NOMO-1 treated with DMSO at 0.1 percent for 48 hours (cell line): Measurements from ENCODE around the gene CCDC12.
"Not testable (repeated sequence)": the region's sequence is repeated elsewhere in the genome, so short reads cannot be mapped to it uniquely, and the experiment has no call there.

Experiments used
- DNase-seq: peaks from one replicate; lab custom pipeline; 2025; ENCODE audit not compliant: unreplicated experiment; lab: John Stamatoyannopoulos, UW

Gene CCDC12

DNA sequence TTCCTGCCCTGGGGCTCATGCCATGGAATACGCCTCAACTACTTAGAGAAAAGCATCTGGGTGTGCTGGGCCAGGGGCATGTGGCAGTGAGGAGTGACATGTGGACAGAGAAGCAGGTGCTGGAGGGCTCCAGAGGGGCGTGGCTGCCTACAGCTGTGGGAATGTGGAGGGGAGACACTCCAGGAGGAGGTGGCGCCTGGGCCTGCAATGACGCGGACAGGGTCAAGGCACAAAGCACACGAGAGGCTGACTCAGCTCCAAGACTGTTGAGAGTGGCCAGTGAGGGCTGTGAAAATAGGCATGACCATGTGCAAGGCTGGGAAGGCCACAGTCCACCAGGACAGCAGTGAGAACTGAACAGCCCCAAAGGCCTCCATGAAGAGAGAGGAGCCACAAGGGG lies 50.5 kb downstream of the CCDC12 start:
- DNase-seq, result no peak

DNA sequence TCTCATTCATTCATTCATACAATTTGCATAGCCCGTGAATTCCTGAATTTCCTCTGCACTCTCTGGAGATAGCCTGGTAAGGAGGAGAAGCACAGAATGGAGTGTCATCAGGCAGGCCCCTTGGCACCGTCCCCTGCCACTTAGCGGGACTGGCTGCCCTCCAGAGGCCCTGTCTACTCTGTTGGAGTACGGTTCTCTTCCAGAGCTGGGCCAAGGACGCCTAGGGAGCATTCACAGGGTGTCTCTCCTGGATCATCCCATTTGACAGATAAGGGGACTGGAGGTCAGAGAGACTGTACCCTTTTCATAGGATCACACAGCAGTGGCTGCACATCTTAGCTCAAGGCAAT lies 51.0 kb downstream of the CCDC12 start:
- DNase-seq, result no peak

DNA sequence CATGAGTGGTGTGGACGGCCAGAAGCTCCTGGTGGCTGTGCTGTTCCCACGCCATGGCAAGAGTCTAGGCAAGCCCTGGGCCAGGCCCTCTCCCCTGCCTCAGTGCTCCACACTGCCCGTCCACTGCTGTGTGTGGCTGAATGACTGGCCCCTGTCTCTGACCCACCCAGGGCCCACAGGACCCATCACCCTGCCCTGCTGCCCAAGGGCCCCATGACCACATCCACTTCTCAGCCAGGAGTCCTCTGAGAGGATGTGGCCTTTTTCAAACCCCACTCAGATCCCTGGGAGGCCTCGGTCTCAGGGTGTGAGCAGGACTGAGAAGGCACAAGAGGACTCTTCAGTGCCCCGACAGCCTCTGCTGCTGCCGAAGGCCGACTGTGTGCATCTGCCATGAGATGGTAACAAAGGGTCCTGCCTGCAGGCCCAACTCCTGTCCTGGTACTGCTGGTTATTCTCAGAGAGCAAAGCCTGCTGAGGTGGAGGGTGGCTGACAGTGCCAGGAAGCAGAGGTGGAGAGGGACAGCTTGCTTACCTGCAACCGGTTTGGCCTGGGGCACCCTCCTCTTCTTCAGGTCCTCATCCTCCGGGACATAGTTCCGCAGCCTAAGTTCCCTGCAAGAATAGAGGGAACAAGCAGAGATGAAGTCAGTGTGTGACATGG lies 51.5 kb downstream of the CCDC12 start:
- no peak for DNase-seq

DNA sequence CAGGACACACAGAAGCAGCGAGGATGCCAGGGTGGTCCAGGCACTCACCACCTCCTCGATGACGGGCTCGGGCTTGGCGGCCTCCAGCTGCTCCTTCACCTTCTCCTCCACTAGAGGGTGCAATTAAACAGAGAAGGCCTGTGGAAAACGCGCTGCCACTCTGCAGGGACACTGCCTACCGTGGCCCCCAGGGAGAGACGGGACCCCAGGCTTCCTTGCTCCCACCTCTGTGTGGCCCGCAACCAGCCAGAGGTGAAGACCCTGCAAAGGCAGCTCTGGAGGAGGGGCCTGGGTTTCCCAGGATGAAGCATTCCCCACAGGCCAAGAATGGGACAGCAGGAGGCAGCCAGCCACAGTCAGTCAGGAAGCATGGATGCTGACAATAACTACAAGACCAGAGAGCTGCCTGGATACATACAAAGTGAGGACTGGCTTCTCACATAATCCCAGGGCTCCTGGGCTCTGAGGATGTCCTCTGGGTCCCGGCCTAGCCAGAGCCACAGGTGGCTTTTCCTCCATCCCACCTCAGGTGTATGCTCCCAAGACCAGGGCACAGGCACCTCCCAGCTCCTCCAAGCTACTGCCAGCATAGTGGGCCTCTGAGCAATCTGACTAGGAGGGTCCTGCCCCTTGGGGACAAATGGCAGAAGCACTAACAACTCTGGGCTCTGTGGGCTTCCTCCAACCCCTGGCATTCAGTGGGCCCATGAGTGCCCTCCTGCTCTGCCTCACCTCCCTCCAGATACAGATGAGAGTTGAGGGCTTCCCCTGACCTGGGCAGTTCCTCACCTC lies 52.8 kb downstream of the CCDC12 start:
- DNase-seq, result peak; percentile 10

DNA sequence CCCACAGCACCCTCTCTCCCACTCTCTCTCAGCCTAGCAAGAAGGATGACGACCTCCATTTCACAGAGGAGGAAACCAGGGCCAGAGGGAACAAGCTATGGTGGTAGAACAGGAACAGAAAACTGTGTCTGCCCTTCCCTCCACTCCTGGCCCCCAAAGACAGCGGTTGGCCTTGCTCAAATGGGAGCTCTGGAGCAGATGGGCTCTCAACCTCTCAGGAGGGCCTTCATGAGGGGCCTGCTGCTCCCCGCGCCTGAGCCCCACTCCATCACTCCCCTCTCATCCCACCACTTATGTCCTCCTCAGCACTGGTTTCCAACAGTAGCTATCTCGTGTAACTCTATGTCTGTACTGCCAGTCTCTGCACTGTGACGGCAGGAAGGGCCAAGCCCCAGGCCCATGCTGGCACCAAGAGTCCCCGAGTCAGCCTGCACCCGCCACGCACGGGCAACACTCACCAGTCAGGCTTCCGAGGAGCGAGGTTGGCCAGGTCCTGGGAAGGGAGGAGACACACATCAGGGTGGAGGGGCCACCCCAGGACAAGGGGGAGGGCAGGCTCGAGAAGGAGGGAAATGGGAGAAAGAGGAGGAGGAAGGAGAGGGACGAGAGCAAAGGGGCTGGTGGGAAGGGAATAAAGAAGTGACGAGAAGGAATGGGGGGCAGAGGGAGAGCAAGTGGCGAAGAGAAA lies 53.5 kb downstream of the CCDC12 start:
- no peak for DNase-seq

DNA sequence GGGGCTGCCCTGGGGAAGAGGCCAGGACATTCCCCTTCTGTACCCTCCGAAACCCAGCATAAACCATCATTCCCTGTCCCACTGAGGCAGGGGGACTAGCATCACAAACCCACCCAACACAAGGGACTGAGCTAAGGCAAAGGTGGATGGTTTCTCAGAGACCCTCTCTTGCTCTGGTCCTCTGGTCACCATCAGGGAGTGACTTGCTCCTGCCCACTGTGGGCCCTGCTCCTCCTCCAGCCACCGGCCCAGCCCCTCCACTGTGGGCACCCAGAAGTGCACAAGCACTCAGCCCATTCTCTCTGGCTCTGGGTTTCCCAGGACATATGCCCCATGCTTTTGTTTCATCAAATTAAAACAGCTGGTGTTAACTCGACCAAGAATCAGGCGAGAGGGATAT lies 54.1 kb downstream of the CCDC12 start:
- DNase-seq, result no peak

DNA sequence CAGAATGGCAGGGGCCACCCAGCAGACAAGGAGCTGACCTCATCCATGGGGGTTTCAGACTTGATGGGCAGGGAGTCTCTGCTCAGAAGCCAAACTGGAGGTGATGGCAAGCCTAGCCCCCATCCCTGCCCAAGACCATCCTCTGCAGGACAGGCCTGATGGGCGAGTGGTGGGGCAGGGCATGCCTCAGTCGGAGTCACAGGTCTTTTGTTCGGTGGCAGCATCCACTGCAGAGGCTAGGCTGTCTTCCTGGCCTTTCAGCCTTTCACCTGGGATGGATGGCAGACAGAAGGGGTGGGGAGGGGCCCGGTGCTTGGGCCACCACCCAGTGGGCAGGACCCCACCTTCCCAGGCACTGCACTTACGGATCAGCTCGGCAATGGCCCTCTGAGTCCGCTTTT lies 54.7 kb downstream of the CCDC12 start:
- DNase-seq, result no peak

DNA sequence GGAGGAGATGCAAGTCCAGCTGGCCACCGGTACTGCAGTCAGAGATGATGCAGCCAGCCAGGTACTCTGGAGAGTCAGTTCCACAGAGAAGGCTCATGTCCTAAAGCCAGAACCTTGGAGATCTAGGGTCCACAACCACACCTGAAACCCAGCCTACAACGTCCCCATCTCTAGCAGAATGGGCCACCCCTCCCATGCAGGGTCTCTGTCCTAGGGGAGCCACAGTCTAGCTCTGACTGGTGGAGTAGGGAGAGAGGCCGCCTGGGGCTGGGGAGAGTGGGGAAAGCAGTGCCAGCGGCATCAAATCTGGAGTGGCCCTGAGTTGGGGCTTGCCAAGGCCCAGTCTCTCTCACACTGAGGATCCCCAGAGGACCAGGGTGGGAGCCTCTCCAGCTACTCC lies 55.5 kb downstream of the CCDC12 start:
- no peak for DNase-seq

DNA sequence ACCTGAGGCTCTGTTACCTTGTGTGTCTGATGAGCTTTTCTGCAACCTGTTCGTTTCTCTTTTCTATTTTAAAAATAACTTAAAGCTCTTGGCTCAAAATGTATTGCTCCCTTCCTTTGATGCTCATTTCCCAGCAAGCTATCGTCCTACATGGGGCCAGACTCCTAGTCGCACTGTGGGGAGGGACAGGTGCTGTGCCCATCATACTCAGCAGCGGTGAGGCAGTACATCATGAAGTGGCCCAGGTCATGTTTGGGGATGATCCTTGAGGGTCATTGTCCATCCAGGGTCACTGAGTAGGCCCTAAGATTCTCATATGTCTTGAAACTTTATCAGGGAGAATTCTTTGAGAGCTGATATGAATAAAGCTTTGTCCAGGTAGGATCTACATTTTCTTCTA lies 57.9 kb downstream of the CCDC12 start:
- no peak for DNase-seq

DNA sequence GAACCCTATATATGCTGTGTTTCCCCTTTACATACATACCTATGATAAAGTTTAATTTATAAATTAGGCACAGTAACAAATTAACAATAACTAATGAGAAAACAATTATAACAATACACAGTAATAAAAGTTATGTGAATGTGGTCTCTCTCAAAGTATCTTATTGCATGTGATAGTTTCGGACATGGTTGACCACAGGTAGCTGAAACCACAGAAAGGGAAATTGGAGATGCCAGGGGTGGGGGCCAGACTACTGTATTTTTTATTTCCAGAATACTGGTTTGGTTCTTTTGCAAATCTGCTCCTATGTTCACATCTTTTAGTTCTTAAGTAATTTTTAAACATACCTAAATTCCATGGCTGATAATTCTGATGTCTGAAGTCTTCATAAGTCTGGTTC lies 58.3 kb downstream of the CCDC12 start:
- DNase-seq, result no peak

DNA sequence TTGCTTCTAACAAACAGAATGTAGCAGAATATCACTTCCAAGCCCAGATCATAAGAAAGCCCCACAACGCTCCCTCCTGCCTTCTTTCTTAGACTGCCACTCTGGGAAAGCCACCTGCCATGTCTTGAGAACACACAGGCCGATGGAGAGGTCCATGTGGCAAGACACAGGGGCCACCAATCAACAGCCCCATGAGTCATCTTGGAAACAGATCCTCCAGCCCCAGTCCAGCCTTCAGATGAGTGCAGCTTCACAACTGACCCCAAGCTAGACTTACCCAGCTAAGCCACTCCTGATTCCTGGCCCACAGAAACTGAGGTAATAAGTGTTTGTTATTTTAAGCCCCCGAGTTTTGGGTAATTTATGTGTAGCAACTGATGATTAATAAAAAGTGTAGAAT lies 59.3 kb downstream of the CCDC12 start:
- DNase-seq, result no peak

DNA sequence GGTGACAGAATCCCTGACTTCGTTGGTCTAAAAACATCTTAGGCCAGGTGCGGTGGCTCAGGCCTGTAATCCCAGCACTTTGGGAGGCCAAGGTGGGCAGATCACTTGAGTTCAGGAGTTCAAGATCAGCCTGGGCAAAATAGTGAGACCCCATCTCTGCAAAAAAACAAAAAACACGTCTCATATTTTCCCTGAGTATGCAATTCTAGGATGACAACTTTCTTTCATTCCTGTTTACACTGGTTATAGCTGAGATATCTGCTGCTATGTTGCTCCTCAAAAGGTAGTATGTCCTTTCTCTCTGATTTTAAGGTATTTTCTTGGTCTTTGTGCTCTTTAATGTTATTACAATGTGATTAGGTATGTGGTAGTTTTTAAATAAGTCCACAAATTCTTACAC lies 59.7 kb downstream of the CCDC12 start:
- no peak for DNase-seq

DNA sequence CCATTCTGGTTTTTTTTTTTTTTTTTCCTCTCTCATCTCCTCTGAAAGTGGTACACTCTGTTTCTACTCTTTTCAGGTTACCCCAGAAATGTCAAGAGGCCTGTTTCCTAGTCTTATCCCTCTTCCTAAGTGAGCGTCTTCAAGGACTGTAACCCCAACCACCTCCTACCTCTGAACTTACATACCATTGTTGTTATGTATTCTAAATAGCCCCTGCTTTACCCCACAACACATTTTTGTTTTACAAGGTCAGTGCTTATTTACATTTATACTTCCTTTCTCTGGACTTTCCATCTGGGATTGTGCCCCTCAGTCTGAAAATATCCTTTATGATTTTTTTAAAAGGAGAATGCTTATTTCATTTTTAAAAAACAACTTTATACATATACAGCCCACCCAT lies 60.3 kb downstream of the CCDC12 start:
- DNase-seq, result no peak

DNA sequence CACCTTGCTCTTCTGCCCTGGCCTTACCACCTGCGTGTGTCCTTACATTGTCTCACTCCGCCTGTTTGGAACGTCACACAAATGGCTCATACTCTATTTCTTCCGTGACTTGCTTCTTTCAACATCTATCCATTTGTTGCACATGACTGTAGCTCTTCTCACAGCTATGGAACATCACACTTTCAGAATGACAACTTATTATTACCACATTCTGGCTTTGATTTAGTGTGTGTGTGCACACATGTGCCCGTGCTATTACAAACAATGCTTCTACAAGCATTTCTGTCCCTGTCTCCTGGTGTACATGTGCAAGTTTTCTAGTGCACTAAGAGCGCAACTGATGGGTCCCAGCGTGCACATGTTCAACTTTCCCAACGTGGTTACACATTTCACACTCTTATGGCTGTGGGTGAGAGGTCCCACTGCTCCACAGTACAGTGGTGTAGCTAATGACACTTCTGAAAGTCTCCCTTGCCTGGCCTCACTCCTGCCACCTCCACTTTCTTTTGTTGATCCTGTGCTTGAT lies 61.2 kb downstream of the CCDC12 start:
- no peak for DNase-seq

DNA sequence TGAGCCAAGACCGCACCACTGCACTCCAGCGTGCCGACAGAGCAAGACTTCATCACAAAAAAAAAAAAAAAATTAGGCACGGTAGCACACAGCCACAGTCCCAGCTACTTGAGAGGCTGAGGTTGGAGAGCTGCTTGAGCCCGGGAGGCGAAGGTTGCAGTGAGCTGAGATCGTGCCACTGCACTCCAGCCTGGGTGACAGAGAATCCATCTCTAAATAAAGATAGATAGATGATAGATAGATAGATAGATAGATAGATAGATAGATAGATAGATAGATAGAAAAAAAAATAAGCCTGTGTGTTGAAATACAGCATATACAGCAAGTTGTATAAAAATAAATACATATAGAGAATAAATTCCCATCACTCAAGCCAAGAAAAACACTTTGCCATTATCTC lies 61.7 kb downstream of the CCDC12 start:
- DNase-seq, result no peak

DNA sequence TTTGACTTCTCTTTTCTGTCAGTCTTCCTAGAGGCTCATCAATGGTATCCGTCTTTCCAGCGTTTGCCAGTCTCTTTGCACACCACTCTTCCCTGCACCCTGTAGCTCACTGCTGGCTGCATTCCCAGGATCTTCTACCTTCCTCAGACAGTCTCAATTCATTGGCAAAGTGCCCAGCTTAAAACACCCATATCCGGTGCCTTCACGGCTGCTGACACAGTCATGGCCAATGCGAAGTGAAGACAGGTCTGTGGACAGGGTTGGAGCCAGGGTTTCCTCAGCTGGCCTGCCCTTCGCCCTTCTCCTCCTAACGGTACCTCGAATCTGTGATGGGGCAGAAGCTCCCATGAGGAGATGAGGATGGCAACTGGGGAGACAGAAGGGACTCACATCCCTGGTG lies 62.9 kb downstream of the CCDC12 start:
- no peak for DNase-seq

DNA sequence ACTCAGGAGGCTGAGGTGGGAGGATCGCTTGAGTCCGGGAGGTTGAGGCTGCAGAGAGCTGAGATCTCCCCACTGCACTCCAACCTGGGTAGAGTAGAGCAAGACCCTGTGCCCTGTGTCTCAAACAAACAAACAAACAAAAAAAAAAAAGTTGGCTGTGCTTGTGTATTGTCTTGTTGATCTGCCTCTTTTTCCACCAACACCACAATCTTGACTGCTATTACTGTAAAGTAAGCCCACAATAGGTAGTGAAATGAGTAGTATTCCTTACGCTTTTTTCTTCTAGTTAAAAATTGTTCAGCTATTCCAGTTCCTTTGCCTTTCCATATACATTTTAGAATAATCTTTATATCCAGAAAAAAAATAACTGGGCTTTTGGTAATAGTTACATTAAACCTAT lies 63.6 kb downstream of the CCDC12 start:
- DNase-seq, result no peak

DNA sequence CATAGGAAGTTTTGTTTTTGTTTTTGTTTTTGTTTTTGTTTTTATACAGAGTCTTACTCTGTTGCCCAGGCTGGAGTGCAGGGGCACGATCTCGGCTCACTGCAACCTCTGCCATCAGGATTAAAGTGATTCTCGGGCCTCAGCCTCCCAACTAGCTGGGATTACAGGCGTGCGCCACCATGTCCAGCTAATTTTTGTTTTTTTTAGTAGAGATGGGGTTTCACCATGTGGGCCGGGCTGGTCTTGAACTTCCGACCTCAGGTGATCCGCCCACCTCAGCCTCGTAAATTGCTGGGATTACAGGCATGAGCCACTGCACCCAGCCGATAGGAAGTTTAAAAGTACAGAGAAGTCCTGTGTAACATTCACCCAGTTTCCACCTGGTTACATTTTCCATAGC lies 65.6 kb downstream of the CCDC12 start:
- not testable (repeated sequence) for DNase-seq

DNA sequence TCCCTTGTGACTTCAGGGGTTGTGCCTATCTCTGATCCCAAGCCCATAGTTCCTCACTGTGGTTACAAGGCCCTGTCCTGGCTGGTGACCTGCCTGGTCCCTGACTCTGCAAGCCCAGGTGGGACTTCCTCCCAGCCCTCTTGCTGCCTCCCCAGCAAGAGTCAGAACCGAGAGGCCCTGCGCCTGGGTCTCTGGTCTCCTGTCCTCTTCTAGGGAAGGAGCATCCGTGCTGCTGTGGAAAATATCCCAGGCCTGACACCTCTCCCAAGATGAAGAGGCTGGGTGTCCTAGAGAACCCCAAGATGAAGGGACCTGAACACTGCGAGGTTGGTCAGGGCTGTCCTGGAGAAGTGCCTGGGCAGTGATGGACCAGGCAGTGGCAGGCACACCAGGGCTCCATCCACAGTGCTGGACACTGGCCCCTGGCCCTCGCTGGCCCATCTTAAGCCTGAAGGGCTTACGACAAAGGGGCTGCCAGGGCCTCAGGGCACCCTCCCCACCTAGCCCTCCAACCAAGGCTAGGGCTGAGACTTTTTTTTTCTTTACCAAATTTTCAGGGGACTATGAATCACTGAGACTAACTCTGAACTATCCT lies 66.3 kb downstream of the CCDC12 start:
- no peak for DNase-seq

DNA sequence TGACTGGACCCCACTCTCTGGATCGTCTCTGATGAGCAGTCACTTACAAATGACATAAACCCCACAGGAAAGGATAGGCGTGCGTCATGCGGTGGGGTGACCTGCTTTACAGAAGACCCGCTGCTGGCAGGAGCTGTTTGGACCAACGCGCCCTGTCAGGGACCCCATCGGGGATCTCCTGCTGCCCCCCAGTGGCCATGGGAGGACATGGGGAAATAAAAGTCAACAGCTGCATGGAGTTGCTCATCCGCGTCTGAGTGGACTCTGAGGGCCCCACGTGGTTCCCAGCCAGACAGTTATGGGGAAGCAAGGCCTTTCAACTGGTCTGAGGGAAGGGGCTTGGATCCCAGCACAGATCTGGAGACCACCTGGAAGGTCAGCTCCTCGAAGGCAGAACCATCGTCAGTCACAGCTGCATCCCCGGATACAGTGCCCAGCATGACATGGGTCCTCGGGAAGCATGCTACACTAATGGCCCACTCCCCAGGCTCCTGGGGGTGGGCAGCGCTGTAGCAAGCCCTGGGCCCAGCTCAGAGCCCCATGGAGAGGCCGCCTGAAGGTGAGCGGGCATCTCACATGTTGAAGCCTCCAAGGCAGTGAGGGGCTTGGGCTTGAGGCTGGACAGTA lies 66.9 kb downstream of the CCDC12 start:
- DNase-seq, result peak; percentile 84

DNA sequence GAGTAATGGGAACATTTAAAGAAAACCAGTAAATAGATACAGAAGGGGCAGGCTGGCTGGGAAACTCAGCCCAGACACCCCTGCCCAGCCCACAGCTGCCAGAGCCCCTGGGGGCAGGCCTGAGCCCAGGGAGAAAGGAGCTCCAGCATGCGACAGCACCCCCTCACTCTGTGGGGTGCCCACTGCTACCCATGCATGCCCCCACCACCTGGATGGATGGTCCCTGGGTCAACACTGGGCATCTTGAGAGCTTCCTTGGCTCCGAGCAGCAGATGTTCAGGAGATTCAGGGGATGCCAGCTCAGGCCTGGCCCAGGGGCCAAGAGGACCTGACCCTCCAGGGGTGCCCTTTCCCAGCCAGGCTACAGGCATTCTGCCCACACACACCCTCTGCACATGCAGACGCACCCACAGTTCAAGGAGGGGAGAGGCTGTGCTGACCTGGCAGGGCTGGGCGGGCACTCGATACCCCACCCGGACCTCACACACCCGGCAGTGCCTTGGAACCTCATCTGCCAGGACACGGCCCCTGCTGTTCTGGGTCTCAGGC lies 67.5 kb downstream of the CCDC12 start:
- no peak for DNase-seq
